H54 (cell line): ENCODE data around the gene CCDC112.

ENCODE experiments used
- DNase-seq: peaks from one replicate; pipeline ENCODE4 v3.0.0; 2011; ENCODE audit warnings: low spot score, mixed read lengths; ENCODE audit not compliant: insufficient read length
- FAIRE-seq: peaks from 3 replicates; lab custom pipeline; 2011; peaks lifted over from hg19 to GRCh38; lab: Jason Lieb, UNC
- POLR2A ChIP-seq: IDR thresholded peaks from 2 replicates; pipeline ENCODE4 v1.6.1; 2011; ENCODE audit warnings: low read depth, mild to moderate bottlenecking, low read length

The CCDC112 gene

DNA sequence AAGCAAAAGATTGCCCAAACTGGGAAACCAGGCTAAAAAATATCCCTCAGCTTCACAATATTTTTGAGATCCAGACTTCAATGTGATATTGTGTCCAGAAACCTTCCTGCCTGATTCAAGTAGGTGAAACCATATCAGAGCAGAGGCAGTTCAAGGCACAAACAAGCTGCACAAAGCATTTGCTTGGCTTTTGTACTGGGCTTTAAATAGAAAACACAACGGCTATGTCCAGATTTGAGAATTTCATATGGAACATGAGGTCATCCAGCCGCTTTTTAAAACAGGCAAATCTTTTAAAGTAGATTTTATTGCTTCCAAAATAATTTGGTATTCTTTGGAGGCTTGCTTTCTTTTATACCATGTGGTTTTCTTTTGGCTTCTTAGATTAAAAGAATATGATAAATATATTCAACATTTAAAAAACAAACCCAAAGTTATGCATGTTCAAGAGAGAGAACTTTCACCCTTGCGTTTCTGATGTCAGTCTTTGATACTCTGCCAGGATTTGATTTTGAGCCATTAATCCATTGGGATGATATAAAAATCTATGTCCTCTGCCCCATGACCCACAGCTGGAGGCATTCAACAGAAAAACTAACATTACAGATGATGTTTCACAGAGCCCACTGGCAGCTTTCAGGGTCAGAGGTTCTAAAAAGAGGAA lies 29.0 kb upstream of the CCDC112 start:
- DNase-seq (no peak), FAIRE-seq (no peak)
- no peak for TF ChIP-seq POLR2A

- DNase-seq (no peak), FAIRE-seq (no peak)
- no peak for TF ChIP-seq POLR2A
Observed at GRCh38 chr5:115324021-115324420, 27.6 kb upstream of the CCDC112 start.

GRCh38 chr5:115322729-115323128 lies 26.3 kb upstream of the CCDC112 start:
- DNase-seq (no peak), FAIRE-seq (no peak)
- no peak for TF ChIP-seq POLR2A

- TF ChIP-seq POLR2A, result no peak
- FAIRE-seq, result peak; percentile 97
- no peak for DNase-seq
Observed at GRCh38 chr5:115321309-115321708, 24.9 kb upstream of the CCDC112 start.

DNA sequence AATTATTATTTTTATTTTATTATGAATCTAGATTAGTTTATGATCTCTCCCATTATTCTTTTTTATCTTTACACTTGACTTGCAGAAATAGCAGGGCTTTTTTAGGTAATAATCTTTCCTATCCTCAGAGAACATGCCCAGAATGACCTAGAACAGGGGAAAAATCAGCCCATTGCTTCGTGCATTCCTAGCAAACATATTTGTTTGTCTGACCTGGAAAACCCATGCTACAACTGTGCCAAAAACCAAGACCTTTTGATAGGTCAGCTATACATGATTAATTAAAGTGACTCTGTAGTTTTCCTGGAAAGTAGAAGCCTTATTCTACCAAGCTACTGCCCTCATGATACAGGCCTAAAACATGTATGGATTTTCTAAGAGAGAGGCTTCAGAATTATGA lies 24.1 kb upstream of the CCDC112 start:
- no peak for DNase-seq
- no peak for TF ChIP-seq POLR2A
- no peak for FAIRE-seq

- FAIRE-seq (no peak), DNase-seq (no peak)
- TF ChIP-seq POLR2A, result no peak
Observed at GRCh38 chr5:115320006-115320405, 23.6 kb upstream of the CCDC112 start.

DNA sequence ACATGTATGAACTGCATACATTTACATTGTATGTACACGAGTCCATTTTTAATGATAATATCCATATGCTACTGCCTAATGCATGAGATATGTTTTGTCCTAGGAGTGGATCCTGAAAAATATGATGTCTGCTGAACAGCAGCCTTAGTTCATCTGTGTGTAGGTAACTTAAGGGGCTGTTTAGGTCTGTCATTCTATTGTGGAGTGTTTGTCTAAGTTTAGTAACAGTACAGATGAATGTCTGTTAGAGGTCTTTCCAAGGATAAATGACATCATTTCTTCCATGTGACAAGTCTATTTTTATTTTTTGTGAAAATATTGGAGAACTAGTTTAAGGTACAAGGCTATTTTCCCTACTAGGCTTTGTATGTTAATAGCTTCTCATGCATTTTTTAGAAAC lies 22.6 kb upstream of the CCDC112 start:
- no peak for DNase-seq
- no peak for TF ChIP-seq POLR2A
- FAIRE-seq, result no peak

GRCh38 chr5:115317736-115318135 lies 21.3 kb upstream of the CCDC112 start:
- FAIRE-seq (no peak), DNase-seq (no peak)
- no peak for TF ChIP-seq POLR2A

- no peak for TF ChIP-seq POLR2A
- FAIRE-seq, result no peak
Observed at GRCh38 chr5:115317320-115317719, 20.9 kb upstream of the CCDC112 start.

DNA sequence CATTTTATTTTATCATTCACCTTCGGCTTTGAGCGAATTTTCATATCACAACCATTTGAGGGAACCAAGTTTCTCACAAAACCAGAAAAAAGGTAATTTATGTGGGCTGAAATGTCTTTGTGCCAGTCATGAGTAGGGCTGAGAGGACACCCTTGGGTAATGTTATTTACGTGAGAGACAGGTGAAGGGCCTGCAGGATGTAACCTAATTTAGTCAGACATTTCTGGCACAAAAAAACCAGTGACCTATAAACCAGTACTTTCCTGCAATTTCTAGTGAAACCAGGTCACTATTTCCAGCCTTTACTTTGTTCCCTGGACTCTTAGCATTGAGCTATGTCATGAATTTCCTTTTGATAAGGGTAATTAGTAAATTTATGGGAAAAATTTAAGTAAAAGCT lies 17.2 kb upstream of the CCDC112 start:
- FAIRE-seq, result no peak
- no peak for TF ChIP-seq POLR2A

More at GRCh38 chr5:115317320-115317719, 20.9 kb upstream of the CCDC112 start:
- DNase-seq, result no peak

DNA sequence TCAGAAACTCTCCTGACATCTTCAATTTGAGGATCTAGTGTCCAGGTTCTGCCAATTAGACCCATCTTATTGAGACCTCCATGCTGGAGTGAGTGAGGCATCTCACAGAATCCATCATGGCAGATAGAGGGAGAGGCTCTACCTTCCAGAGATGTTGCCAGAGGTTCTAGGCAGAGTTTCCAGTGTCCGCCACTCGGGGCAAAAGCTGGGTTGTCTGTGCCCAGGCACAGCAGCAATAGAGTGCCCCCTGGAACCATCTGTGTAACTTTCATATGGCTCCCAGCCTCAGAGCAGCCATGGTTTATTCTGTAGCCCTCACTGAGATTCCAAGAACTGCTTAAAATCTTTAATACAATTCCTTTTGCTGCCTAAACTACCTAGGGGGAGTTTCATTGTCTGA lies 16.6 kb upstream of the CCDC112 start:
- TF ChIP-seq POLR2A, result no peak
- DNase-seq (no peak), FAIRE-seq (no peak)

More for the DNA sequence above, 17.2 kb upstream of the CCDC112 start:
- DNase-seq, result no peak

DNA sequence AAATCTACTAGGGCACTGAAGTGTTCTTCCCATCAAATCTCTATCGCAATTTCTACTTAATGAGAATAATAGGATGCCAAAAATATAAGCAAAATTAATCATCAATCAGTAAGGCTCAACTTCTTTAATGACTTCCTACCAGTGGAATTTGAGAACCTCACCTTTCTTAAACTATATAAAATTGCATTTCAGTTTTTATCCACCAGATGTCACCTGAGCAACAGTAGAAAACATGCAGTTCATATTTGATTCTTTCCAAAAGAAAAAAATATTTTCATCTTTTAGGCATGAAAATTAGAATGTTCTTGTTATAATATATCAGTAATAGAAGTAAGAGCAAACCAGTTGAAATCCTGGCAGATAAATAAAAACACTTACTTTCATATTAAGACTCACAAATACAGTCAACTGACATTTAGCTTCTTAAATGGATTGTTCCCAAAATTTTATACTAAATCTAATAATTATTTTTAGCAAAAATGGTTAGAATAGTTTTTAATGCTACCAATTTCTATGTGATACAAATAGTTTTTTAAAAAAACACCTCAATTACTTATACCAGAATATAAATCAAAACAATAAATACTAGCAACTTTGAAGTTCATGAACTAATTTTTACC lies 13.4 kb upstream of the CCDC112 start:
- FAIRE-seq (peak; percentile 36), DNase-seq (no peak)
- TF ChIP-seq POLR2A, result no peak

DNA sequence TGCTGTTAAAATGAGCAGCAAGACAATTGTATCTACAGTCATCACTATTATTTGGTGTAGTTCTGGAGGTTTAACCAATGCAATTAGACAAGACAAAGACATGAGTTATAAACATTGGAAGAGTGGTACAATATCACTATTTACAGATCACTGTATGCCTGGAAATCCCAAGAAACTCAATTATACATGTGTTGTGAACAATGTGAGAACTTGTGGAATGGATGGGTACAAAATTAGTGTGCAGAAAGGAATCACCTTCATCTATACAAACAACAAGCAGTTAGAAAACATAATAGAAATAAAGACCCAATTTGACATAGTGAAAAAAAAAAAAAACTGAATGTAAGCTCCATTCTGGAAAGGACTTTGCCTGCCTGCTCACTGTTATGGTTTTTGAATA lies 12.4 kb upstream of the CCDC112 start:
- DNase-seq, result no peak
- FAIRE-seq, result no peak
- no peak for TF ChIP-seq POLR2A

DNA sequence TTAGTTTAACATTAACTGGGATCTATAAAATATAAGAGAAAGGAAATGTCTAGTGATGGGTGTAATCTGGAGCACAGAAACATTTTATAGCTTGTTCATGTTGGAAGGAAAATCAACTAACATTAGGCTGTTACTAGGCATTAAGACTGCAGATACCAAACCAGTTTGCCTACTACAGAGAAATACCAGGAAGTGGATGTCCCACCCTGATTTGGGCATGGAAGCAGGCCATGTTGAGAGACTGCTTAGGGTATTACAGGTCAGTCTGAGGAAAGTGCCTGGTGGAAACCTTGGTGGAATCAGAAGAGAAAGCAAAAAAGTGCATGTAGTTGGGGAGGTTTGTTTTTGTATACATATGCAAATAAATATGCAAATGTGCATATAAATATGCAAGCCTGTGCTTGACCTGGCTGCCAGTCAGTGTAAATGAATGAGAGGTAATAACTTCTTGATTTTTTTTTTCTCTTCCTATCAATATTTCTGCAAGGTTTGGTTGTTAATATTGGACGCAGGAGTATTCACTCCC lies 9.6 kb upstream of the CCDC112 start:
- TF ChIP-seq POLR2A, result no peak
- DNase-seq (no peak), FAIRE-seq (no peak)

- TF ChIP-seq POLR2A, result no peak
- FAIRE-seq (no peak), DNase-seq (no peak)
Observed at GRCh38 chr5:115304496-115304895, 8.0 kb upstream of the CCDC112 start.
